HG02981 (cell line): ENCODE results near the gene RNGTT.
"Not testable (repeated sequence)": the region's sequence is repeated elsewhere in the genome, so short reads cannot be mapped to it uniquely, and the experiment has no call there.

Experiments used
- ATAC-seq: cut with Tn5 transposase; IDR thresholded peaks from one replicate; pipeline ENCODE4 v1.9.1; 2021; ENCODE audit warnings: mild to moderate bottlenecking, moderate library complexity; ENCODE audit not compliant: unreplicated experiment

The RNGTT gene

GRCh38 chr6:88741939-88742338, 221.5 kb downstream of the RNGTT start:
- ATAC-seq: no peak

GRCh38 chr6:88741071-88741470, 222.3 kb downstream of the RNGTT start:
- no peak for ATAC-seq

- ATAC-seq: no peak
Measured at GRCh38 chr6:88734544-88734943, 228.9 kb downstream of the RNGTT start.

- no peak for ATAC-seq
Measured at GRCh38 chr6:88730611-88731011, 232.8 kb downstream of the RNGTT start.

- no peak for ATAC-seq
Measured at GRCh38 chr6:88728756-88729155, 234.7 kb downstream of the RNGTT start.

GRCh38 chr6:88726409-88726808, 237.0 kb downstream of the RNGTT start:
- ATAC-seq: not testable (repeated sequence)

- no peak for ATAC-seq
Measured at GRCh38 chr6:88725111-88725975, 238.1 kb downstream of the RNGTT start.

- ATAC-seq: no peak
Measured at GRCh38 chr6:88722686-88723085, 240.7 kb downstream of the RNGTT start.

GRCh38 chr6:88716399-88716798, 247.0 kb downstream of the RNGTT start:
- not testable (repeated sequence) for ATAC-seq

- no peak for ATAC-seq
Measured at GRCh38 chr6:88712243-88712936, 251.0 kb downstream of the RNGTT start.

GRCh38 chr6:88709819-88710246, 253.6 kb downstream of the RNGTT start:
- ATAC-seq: no peak

- no peak for ATAC-seq
Measured at GRCh38 chr6:88708197-88708744, 255.1 kb downstream of the RNGTT start.

GRCh38 chr6:88705601-88706000, 257.8 kb downstream of the RNGTT start:
- peak; percentile 90 for ATAC-seq

- ATAC-seq: no peak
Measured at GRCh38 chr6:88704980-88705379, 258.4 kb downstream of the RNGTT start.

GRCh38 chr6:88702956-88703556, 260.4 kb downstream of the RNGTT start:
- ATAC-seq: no peak

- ATAC-seq: no peak
Measured at GRCh38 chr6:88698661-88699060, 264.8 kb downstream of the RNGTT start.

- no peak for ATAC-seq
Measured at GRCh38 chr6:88695937-88696336, 267.5 kb downstream of the RNGTT start.

GRCh38 chr6:88683734-88684133, 279.7 kb downstream of the RNGTT start:
- ATAC-seq: no peak

GRCh38 chr6:88680654-88681053, 282.8 kb downstream of the RNGTT start:
- no peak for ATAC-seq

- ATAC-seq: no peak
Measured at GRCh38 chr6:88679841-88680240, 283.6 kb downstream of the RNGTT start.

GRCh38 chr6:88677356-88677755, 286.1 kb downstream of the RNGTT start:
- no peak for ATAC-seq
